HepG2 (cell line): ENCODE results near the gene HAP1. TPM values are rescaled to one million over a fixed set of nuclear protein-coding genes. Genes with fewer than 3 reads are reported as not detected.

Experiments used
- CCAR2 ChIP-seq: fragments of 200-400 bp; formaldehyde crosslinking; optimal IDR thresholded peaks from 2 replicates; pipeline ENCODE3; 2018; ENCODE audit warnings: low read depth, mild to moderate bottlenecking, low read length, moderate library complexity
- CREB1 ChIP-seq, 2 experiments: fragments of 450-650 bp in 1 of 2; IDR thresholded peaks; 2 replicates each; pipeline ENCODE4 v1.6.1; 2016 to 2017; ENCODE audit warnings: control low read depth in 1 of 2, mild to moderate bottlenecking in 1 of 2, missing compliant biosample characterization in 1 of 2, missing genetic modification characterization in 1 of 2
- HES4 ChIP-seq: sonication (generic); formaldehyde crosslinking; IDR thresholded peaks from 2 replicates; pipeline ENCODE4 v1.9.0; 2021; ENCODE audit warnings: mild to moderate bottlenecking, missing genetic modification reagents, borderline replicate concordance
- KAT8 ChIP-seq: IDR thresholded peaks from 2 replicates; pipeline ENCODE4 v1.6.1; 2016; ENCODE audit warnings: missing genetic modification reagents, missing compliant biosample characterization
- KLF6 ChIP-seq: IDR thresholded peaks from 2 replicates; pipeline ENCODE4 v1.8.0; 2016; ENCODE audit warnings: missing biosample characterization, missing genetic modification reagents
- NFE2L1 ChIP-seq: sonication (generic); formaldehyde crosslinking; IDR thresholded peaks from 2 replicates; pipeline ENCODE4 v1.4.0; 2020; ENCODE audit warnings: missing genetic modification reagents, mild to moderate bottlenecking, borderline replicate concordance
- NR2F6 ChIP-seq, 2 experiments: IDR thresholded peaks; 2 replicates each; pipeline ENCODE4 v1.6.1; 2016; ENCODE audit warnings: antibody characterized with exemption in 1 of 2, mild to moderate bottlenecking in 1 of 2
- SRF ChIP-seq: IDR thresholded peaks from 2 replicates; pipeline ENCODE4 v1.6.1; 2011; ENCODE audit warnings: mild to moderate bottlenecking, low read depth, low read length, moderate library complexity
- THAP11 ChIP-seq: IDR thresholded peaks from 2 replicates; pipeline ENCODE4 v1.6.1; 2016; ENCODE audit warnings: missing biosample characterization, missing genetic modification reagents
- ZFP36L1 ChIP-seq: sonication (generic); formaldehyde crosslinking; IDR thresholded peaks from 2 replicates; pipeline ENCODE4 v1.8.0; 2022; ENCODE audit warnings: mild to moderate bottlenecking, missing genetic modification reagents, moderate library complexity
- ZKSCAN1 ChIP-seq: fragments of 150-350 bp; IDR thresholded peaks from 2 replicates; pipeline ENCODE4 v1.6.1; 2014; ENCODE audit warnings: low read length
- ZNF234 ChIP-seq: sonication (generic); formaldehyde crosslinking; conservative IDR thresholded peaks from 2 replicates; pipeline ENCODE4 v1.5.1; 2020; ENCODE audit warnings: mild to moderate bottlenecking, missing genetic modification reagents
- ZNF589 ChIP-seq: sonication (generic); formaldehyde crosslinking; conservative IDR thresholded peaks from 2 replicates; pipeline ENCODE4 v1.8.0; 2022; ENCODE audit warnings: mild to moderate bottlenecking, moderate library complexity, missing genetic modification reagents
- ZNF761 ChIP-seq: sonication (generic); formaldehyde crosslinking; conservative IDR thresholded peaks from 2 replicates; pipeline ENCODE4 v1.4.0; 2020; ENCODE audit warnings: mild to moderate bottlenecking, missing genetic modification reagents
- polyA plus RNA-seq, 8 experiments: library from polyadenylated mRNA; depleted of rRNA in 3 of 8; stranded (reverse) in 7 of 8; unstranded in 1 of 8; fragments of >200 nt; fragmentation: Illumina TruSeq in 4 of 8; extraction: Trizol in 4 of 8; gene quantifications; 2 replicates each; pipeline versions ENCODE4 v1.2.1 to v1.2.3, GENCODE V29; 2011 to 2016; ENCODE audit warnings: low read depth in 4 of 8, missing spikeins in 1 of 8, mixed read lengths in 1 of 8; ENCODE audit not compliant: insufficient read depth in 1 of 8
- total RNA-seq, 5 experiments: library from RNA; depleted of rRNA; stranded (reverse); fragments of >200 nt; fragmentation: Illumina TruSeq; extraction: Trizol; gene quantifications; 2 replicates each; pipeline ENCODE4 v1.2.3, GENCODE V29; 2016; ENCODE audit warnings: low read depth in 1 of 5
- TF ChIP-seq, protein P1 (sequence below): sonication (generic); formaldehyde crosslinking; IDR thresholded peaks from 2 replicates; pipeline ENCODE4 v1.4.0; 2020; ENCODE audit warnings: missing genetic modification reagents
- TF ChIP-seq, protein P2 (sequence below): sonication (generic); formaldehyde crosslinking; IDR thresholded peaks from 2 replicates; pipeline ENCODE4 v1.5.0; 2020; ENCODE audit warnings: missing genetic modification reagents
- TF ChIP-seq, protein P3 (sequence below): sonication (generic); formaldehyde crosslinking; IDR thresholded peaks from 2 replicates; pipeline ENCODE4 v1.4.0; 2020; ENCODE audit warnings: missing genetic modification reagents, borderline replicate concordance
- TF ChIP-seq, protein P4 (sequence below): sonication (generic); formaldehyde crosslinking; conservative IDR thresholded peaks from 2 replicates; pipeline ENCODE4 v1.8.0; 2022; ENCODE audit warnings: mild to moderate bottlenecking, moderate library complexity, missing genetic modification reagents

Gene HAP1
- total and polyA plus RNA-seq, 2 of the 13 experiments (the other 11 are each of a cell fraction or from before 2014, with no cell fraction given): 0.07 TPM

DNA sequence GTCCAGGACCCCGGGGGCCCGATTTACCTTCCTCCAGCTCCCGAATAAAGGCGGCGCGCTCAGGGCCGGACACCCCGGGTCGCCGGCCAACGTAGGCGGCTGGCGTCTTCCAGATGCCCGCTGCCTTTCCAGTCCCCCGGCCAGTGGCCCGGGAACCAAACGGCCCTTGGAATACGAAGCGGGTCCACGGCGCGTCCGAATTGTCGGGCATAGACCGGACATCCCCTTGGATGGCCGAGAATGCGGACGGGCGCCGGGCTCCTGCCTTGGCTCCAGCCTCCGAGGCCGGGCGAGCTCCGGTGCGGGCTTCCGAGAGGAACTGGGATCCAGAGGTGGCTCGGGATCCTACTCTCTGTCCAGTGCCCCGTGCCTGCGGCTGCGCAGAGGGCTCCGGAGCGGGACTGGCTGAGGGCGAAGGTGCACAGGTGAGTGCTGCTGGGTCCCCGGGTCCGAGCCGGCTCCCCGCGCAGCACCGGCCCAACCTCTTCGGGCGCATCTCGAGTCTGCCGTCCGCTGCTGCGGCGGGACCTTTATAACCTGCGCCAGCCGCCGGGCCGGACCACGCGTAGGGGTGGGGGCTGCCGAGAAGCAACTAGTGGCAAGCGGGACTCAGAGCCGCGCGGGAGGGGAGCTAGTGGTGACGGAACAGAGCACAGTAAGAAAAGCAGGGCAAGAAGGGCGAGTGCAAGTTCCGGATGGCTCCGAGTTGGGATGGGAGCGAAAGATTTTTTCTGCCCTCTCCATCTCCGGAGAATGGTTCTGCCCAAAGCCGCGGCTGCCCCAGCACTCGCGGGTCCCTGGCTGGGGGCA, at the start of gene HAP1 (continued):
- TF ChIP-seq, protein P1, sequence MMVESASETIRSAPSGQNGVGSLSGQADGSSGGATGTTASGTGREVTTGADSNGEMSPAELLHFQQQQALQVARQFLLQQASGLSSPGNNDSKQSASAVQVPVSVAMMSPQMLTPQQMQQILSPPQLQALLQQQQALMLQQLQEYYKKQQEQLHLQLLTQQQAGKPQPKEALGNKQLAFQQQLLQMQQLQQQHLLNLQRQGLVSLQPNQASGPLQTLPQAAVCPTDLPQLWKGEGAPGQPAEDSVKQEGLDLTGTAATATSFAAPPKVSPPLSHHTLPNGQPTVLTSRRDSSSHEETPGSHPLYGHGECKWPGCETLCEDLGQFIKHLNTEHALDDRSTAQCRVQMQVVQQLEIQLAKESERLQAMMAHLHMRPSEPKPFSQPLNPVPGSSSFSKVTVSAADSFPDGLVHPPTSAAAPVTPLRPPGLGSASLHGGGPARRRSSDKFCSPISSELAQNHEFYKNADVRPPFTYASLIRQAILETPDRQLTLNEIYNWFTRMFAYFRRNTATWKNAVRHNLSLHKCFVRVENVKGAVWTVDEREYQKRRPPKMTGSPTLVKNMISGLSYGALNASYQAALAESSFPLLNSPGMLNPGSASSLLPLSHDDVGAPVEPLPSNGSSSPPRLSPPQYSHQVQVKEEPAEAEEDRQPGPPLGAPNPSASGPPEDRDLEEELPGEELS (CRISPR knock-in tag): no peak
- peak; percentile 56 for TF ChIP-seq HES4 (CRISPR knock-in tag)
- TF ChIP-seq ZKSCAN1: no peak
- peak; percentile 51; the same call in 1 of the 2 replicates for TF ChIP-seq THAP11
- TF ChIP-seq, protein P2, sequence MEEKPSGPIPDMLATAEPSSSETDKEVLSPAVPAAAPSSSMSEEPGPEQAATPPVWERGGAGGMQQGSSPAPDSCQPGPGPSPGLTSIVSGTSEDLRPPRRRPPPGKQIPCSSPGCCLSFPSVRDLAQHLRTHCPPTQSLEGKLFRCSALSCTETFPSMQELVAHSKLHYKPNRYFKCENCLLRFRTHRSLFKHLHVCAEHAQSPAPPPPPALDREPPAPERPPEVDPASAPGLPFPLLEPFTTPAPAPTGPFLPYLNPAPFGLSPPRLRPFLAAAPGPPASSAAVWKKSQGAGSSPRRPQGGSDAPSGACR (CRISPR knock-in tag): 0 out of 2 replicates have a peak, but pooled peaks have one; percentile 19
- 0 out of 2 replicates have a peak, but pooled peaks have one; percentile 30 for TF ChIP-seq ZFP36L1 (CRISPR knock-in tag)
- no peak for TF ChIP-seq CREB1 (IDR thresholded peaks at IDR 0.05)
- TF ChIP-seq CREB1 (CRISPR knock-in tag; IDR thresholded peaks at IDR 0.05): no peak
- TF ChIP-seq, protein P3, sequence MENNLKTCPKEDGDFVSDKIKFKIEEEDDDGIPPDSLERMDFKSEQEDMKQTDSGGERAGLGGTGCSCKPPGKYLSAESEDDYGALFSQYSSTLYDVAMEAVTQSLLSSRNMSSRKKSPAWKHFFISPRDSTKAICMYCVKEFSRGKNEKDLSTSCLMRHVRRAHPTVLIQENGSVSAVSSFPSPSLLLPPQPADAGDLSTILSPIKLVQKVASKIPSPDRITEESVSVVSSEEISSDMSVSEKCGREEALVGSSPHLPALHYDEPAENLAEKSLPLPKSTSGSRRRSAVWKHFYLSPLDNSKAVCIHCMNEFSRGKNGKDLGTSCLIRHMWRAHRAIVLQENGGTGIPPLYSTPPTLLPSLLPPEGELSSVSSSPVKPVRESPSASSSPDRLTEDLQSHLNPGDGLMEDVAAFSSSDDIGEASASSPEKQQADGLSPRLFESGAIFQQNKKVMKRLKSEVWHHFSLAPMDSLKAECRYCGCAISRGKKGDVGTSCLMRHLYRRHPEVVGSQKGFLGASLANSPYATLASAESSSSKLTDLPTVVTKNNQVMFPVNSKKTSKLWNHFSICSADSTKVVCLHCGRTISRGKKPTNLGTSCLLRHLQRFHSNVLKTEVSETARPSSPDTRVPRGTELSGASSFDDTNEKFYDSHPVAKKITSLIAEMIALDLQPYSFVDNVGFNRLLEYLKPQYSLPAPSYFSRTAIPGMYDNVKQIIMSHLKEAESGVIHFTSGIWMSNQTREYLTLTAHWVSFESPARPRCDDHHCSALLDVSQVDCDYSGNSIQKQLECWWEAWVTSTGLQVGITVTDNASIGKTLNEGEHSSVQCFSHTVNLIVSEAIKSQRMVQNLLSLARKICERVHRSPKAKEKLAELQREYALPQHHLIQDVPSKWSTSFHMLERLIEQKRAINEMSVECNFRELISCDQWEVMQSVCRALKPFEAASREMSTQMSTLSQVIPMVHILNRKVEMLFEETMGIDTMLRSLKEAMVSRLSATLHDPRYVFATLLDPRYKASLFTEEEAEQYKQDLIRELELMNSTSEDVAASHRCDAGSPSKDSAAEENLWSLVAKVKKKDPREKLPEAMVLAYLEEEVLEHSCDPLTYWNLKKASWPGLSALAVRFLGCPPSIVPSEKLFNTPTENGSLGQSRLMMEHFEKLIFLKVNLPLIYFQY: peak; percentile 76
- TF ChIP-seq ZNF234 (CRISPR knock-in tag): no peak
- TF ChIP-seq ZNF589: 0 out of 2 replicates have a peak, but pooled peaks have one; percentile 24
- TF ChIP-seq NR2F6 (IDR thresholded peaks at IDR 0.05): no peak
- TF ChIP-seq NR2F6 (CRISPR knock-in tag; IDR thresholded peaks at IDR 0.05): 0 out of 2 replicates have a peak, but pooled peaks have one; percentile 9
- TF ChIP-seq, protein P4, sequence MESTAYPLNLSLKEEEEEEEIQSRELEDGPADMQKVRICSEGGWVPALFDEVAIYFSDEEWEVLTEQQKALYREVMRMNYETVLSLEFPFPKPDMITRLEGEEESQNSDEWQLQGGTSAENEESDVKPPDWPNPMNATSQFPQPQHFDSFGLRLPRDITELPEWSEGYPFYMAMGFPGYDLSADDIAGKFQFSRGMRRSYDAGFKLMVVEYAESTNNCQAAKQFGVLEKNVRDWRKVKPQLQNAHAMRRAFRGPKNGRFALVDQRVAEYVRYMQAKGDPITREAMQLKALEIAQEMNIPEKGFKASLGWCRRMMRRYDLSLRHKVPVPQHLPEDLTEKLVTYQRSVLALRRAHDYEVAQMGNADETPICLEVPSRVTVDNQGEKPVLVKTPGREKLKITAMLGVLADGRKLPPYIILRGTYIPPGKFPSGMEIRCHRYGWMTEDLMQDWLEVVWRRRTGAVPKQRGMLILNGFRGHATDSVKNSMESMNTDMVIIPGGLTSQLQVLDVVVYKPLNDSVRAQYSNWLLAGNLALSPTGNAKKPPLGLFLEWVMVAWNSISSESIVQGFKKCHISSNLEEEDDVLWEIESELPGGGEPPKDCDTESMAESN: peak; percentile 86; the same call in 1 of the 2 replicates
- TF ChIP-seq ZNF761 (CRISPR knock-in tag): no peak
- no peak for TF ChIP-seq SRF
- TF ChIP-seq CCAR2: no peak
- no peak for TF ChIP-seq KLF6 (CRISPR knock-in tag)
- TF ChIP-seq KAT8 (CRISPR knock-in tag): peak; percentile 47; the same call in 1 of the 2 replicates
- TF ChIP-seq NFE2L1 (CRISPR knock-in tag): no peak
